ENCODE measurements around the gene PCBD2. TPM values are rescaled to one million over a fixed set of nuclear protein-coding genes. Genes with fewer than 3 reads are reported as not detected.

The PCBD2 gene
- total RNA-seq, 1 donor from 2014 or later: 7.3 TPM

DNA sequence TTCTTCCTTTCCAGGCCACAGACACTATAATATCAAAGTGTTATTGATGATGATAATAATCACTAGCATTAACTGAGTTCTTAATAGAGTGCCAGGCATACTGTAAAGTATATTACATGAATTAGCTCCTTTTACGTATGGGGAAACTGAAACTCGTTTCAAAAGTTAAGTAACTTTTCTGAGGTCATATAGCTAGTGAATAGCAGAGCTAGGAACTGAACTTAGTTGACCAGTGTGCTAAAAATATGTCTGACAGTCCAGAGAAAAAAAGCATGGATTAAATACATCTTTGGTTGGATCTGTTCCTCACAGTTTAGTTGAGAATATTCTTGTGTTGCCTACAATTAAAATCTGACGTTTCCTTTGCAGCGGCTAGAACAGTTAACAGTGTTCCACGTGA is 44.4 kb downstream of the PCBD2 start:
- no peak overlapping the region for H3K4me3 ChIP-seq (ENCODE audit: low read length in 3 of 3)
- H3K27ac ChIP-seq (ENCODE audit: low read depth, low read length): peak overlapping the region; percentile 43
- H3K9ac ChIP-seq (ENCODE audit: low read depth in 1 of 3, low read length in 3 of 3): peak overlapping the region in 2 of 3 donors; percentile 7 to 54
- peaks cover 12 to 13% (median 12%) of the 10 kb centered on the region in 3 donors for H3K4me1 ChIP-seq (ENCODE audit: control insufficient read depth in 3 of 3, insufficient read depth in 3 of 3, low read length in 3 of 3)
- peaks cover 0 to 2% (median 0%) of the 10 kb centered on the region in 3 donors for H3K36me3 ChIP-seq (ENCODE audit: control insufficient read depth in 3 of 3, insufficient read depth in 3 of 3, low read length in 3 of 3)
- no peaks in the 10 kb centered on the region for H3K27me3 ChIP-seq (ENCODE audit: control insufficient read depth in 3 of 3, insufficient read depth in 3 of 3, low read length in 3 of 3)
- no peaks in the 10 kb centered on the region for H3K9me3 ChIP-seq (ENCODE audit: control insufficient read depth in 3 of 3, low read length in 3 of 3)

DNA sequence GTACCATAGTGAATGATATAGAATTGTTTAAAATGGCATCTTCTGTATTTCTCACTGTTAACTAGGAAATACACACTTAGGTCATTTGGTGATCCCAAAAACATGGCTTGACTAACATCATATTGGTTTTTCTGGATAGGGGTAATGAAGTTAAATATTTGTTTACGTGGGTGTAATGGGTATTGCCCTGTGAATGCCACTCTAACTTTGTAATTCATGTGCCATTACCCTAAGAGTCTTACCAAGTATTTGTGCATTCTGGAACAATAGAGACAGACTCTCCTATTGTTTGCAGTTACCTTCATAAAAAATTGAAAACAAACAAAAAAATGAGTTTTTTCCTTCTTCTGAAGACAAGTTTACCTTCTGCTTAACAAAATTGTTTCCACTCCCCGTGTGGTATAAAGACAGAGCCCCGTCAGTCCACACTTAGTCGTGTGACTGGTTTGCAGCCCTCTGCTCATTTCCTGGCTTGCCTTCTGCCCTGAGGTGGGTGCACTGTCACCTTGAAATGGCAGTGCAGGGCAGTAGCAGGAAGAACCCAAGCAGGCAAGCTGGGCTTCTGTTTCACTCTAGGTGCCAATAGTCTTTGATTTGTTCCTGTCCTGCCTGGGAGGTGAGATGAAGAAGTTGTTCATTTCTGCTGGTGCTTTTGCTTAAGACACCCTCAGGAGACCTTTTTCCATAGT is 53.1 kb downstream of the PCBD2 start:
- Histone ChIP-seq H3K27ac (ENCODE audit: low read depth, low read length) (no peak overlapping the region), H3K27me3 (ENCODE audit: control insufficient read depth in 3 of 3, insufficient read depth in 3 of 3, low read length in 3 of 3) (no peaks in the 10 kb centered on the region), H3K36me3 (ENCODE audit: control insufficient read depth in 3 of 3, insufficient read depth in 3 of 3, low read length in 3 of 3) (peaks cover 8 to 25% (median 9%) of the 10 kb centered on the region in 3 donors), H3K9ac (ENCODE audit: low read depth in 1 of 3, low read length in 3 of 3) (peak overlapping the region in 1 of 3 donors; percentile 47), H3K4me1 (ENCODE audit: control insufficient read depth in 3 of 3, insufficient read depth in 3 of 3, low read length in 3 of 3) (peaks cover 0 to 7% (median 5%) of the 10 kb centered on the region in 3 donors), H3K9me3 (ENCODE audit: control insufficient read depth in 3 of 3, low read length in 3 of 3) (no peaks in the 10 kb centered on the region), H3K4me3 (ENCODE audit: low read length in 3 of 3) (no peak overlapping the region)

DNA sequence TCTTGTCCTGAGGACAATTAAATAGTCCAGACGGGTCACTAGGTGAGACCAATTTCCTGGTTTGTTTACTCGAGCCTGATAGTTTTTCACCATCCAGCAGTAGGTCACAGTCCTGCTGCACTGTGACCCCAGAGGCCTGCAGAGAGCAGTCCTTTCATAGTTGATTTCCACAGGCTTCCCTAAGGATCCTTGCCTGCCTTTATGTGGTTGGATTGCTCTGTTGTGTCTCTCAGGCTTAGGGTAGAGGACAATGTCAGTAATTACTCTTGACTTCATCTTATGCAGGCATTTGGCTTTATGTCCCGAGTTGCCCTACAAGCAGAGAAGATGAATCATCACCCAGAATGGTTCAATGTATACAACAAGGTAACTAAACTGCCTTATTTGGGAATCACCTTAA is 53.8 kb downstream of the PCBD2 start:
- Histone ChIP-seq H3K27me3 (ENCODE audit: control insufficient read depth in 3 of 3, insufficient read depth in 3 of 3, low read length in 3 of 3) (no peaks in the 10 kb centered on the region), H3K36me3 (ENCODE audit: control insufficient read depth in 3 of 3, insufficient read depth in 3 of 3, low read length in 3 of 3) (peaks cover 8 to 26% (median 9%) of the 10 kb centered on the region in 3 donors), H3K27ac (ENCODE audit: low read depth, low read length) (no peak overlapping the region), H3K9me3 (ENCODE audit: control insufficient read depth in 3 of 3, low read length in 3 of 3) (no peaks in the 10 kb centered on the region), H3K4me3 (ENCODE audit: low read length in 3 of 3) (no peak overlapping the region), H3K9ac (ENCODE audit: low read depth in 1 of 3, low read length in 3 of 3) (peak overlapping the region in 1 of 3 donors; percentile 47), H3K4me1 (ENCODE audit: control insufficient read depth in 3 of 3, insufficient read depth in 3 of 3, low read length in 3 of 3) (peaks cover 0 to 7% (median 5%) of the 10 kb centered on the region in 3 donors)

DNA sequence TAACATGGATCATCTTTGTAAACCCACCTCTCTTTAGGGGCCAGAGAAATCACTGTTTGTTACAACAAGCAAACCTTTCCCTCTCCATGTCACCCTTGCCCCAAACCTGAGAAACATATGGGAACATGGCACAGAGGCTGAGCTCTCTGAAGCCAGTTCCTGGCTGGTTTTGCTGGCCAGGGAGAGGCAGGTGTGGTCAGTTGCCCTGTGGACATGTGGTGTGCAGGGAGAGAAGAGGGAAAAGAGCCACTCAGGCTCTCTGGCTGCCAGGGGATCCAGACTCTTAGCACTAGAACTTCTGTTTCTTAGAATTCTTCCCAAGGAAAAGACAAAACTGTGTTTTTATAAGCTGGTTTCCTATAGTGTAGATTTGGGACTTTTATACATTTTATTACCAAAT is 58.2 kb downstream of the PCBD2 start:
- Histone ChIP-seq H3K36me3 (ENCODE audit: control insufficient read depth in 3 of 3, insufficient read depth in 3 of 3, low read length in 3 of 3) (peaks cover 9 to 38% (median 20%) of the 10 kb centered on the region in 3 donors), H3K27ac (ENCODE audit: low read depth, low read length) (no peak overlapping the region), H3K4me1 (ENCODE audit: control insufficient read depth in 3 of 3, insufficient read depth in 3 of 3, low read length in 3 of 3) (peaks cover 0 to 7% (median 4%) of the 10 kb centered on the region in 3 donors), H3K4me3 (ENCODE audit: low read length in 3 of 3) (no peak overlapping the region), H3K9me3 (ENCODE audit: control insufficient read depth in 3 of 3, low read length in 3 of 3) (no peaks in the 10 kb centered on the region), H3K9ac (ENCODE audit: low read depth in 1 of 3, low read length in 3 of 3) (no peak overlapping the region), H3K27me3 (ENCODE audit: control insufficient read depth in 3 of 3, insufficient read depth in 3 of 3, low read length in 3 of 3) (no peaks in the 10 kb centered on the region)

DNA sequence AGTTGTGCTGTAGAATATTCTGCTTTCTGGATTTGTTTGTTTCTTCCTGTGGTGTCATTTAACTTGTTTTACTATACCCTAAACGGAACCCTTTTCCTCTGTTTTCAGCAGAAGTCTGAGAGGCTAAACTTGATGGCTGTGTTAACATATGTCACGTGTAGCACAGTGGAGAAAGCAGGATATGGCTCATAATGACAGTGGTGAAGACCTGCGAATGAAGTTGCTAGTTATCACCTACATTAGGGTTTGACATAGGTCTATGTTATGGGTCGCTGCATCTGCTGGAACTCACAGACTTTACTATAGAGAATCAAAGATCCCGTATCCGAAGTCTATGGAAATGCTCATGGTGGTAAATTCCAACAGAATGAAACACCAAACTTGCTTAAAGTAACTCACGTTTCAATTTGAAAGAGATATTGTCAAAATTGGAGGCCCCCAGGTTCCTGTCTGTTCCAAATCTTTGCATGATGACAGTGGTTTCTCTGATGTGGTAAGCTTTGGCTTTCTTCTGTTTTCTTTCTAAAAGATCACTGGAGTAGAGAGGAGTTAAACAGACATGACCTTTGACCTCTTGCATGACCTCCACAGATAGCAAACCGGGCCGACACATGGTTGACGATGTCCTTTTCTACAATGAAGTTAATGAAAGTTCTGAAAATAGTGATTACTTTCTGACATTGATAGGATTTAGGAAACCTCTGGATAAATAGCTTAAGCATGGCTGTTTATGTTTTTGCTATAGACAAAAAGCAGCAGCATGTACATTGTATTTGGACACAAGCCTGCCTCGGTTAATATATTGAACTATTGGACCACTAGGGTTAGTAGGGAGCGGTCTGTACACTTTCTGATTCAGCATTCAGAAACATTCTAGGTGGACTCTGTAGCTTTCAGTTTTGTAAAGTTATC is 59.7 kb downstream of the PCBD2 start:
- Histone ChIP-seq H3K9ac (ENCODE audit: low read depth in 1 of 3, low read length in 3 of 3) (no peak overlapping the region), H3K27ac (ENCODE audit: low read depth, low read length) (no peak overlapping the region), H3K27me3 (ENCODE audit: control insufficient read depth in 3 of 3, insufficient read depth in 3 of 3, low read length in 3 of 3) (no peaks in the 10 kb centered on the region), H3K4me3 (ENCODE audit: low read length in 3 of 3) (no peak overlapping the region), H3K9me3 (ENCODE audit: control insufficient read depth in 3 of 3, low read length in 3 of 3) (no peaks in the 10 kb centered on the region), H3K36me3 (ENCODE audit: control insufficient read depth in 3 of 3, insufficient read depth in 3 of 3, low read length in 3 of 3) (peaks cover 9 to 30% (median 23%) of the 10 kb centered on the region in 3 donors), H3K4me1 (ENCODE audit: control insufficient read depth in 3 of 3, insufficient read depth in 3 of 3, low read length in 3 of 3) (no peaks in the 10 kb centered on the region)

DNA sequence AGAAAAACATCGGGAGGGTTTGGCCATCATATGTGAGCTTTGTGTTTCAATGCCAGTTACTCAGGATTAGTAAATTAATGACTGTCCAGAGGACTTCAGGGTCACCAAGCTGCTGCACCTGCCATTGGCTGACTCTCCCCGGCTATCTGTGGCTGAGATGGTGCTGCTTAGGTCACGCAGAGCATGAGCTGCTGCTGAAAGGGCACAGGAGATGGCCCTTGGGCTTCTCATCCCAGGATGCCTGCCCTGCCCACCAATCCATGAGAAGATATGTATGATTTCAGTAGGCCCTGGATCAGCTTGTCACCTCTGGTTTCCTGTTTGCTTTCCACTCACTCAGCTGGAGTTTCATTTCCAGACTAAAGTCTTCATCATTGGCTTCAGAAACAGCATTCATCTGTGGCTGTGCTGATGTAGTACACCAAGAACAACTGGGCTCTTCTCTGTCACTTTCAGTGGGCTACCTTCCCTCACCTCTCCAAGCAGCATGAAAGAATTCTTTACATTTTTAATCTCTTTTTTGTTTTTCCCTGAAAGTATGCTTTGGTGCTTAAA is 60.4 kb downstream of the PCBD2 start:
- no peaks in the 10 kb centered on the region for H3K27me3 ChIP-seq (ENCODE audit: control insufficient read depth in 3 of 3, insufficient read depth in 3 of 3, low read length in 3 of 3)
- H3K4me3 ChIP-seq (ENCODE audit: low read length in 3 of 3): no peak overlapping the region
- H3K9me3 ChIP-seq (ENCODE audit: control insufficient read depth in 3 of 3, low read length in 3 of 3): no peaks in the 10 kb centered on the region
- H3K27ac ChIP-seq (ENCODE audit: low read depth, low read length): no peak overlapping the region
- H3K4me1 ChIP-seq (ENCODE audit: control insufficient read depth in 3 of 3, insufficient read depth in 3 of 3, low read length in 3 of 3): no peaks in the 10 kb centered on the region
- peaks cover 9 to 30% (median 26%) of the 10 kb centered on the region in 3 donors for H3K36me3 ChIP-seq (ENCODE audit: control insufficient read depth in 3 of 3, insufficient read depth in 3 of 3, low read length in 3 of 3)
- no peak overlapping the region for H3K9ac ChIP-seq (ENCODE audit: low read depth in 1 of 3, low read length in 3 of 3)

DNA sequence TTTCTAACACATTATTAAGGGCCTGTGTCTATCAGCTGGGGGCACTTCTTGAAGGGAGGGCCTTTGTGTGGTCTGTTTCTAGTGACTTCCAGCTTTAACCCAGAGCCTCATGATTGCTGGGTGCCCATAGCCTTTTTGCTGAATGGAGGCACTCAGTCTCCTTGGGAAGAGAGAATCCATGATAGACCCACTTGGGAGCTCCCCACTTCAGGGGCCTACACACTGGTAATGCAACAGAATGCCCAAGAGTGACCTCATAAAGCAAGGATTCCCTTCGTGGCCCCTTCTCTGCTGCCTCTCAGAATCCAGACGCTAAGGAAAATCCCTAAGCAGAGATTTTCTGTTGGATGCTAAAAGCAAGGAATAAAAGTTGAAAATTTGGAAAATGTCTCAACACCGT is 62.7 kb downstream of the PCBD2 start, which contains the start of gene CATSPER3:
TSS of gene CATSPER3 (plus strand) at position 301 of the 400 bp plus-strand sequence. CDS start at position 386, 85 bp downstream.
- Histone ChIP-seq H3K4me1 (ENCODE audit: control insufficient read depth in 3 of 3, insufficient read depth in 3 of 3, low read length in 3 of 3) (no peaks in the 10 kb centered on the region), H3K9me3 (ENCODE audit: control insufficient read depth in 3 of 3, low read length in 3 of 3) (no peaks in the 10 kb centered on the region), H3K9ac (ENCODE audit: low read depth in 1 of 3, low read length in 3 of 3) (no peak within 1 kb of the TSS), H3K27me3 (ENCODE audit: control insufficient read depth in 3 of 3, insufficient read depth in 3 of 3, low read length in 3 of 3) (no peaks in the 10 kb centered on the region), H3K27ac (ENCODE audit: low read depth, low read length) (no peak within 1 kb of the TSS), H3K4me3 (ENCODE audit: low read length in 3 of 3) (no peak within 1 kb of the TSS), H3K36me3 (ENCODE audit: control insufficient read depth in 3 of 3, insufficient read depth in 3 of 3, low read length in 3 of 3) (peaks cover 0 to 23% (median 17%) of the 10 kb centered on the region in 3 donors)

DNA sequence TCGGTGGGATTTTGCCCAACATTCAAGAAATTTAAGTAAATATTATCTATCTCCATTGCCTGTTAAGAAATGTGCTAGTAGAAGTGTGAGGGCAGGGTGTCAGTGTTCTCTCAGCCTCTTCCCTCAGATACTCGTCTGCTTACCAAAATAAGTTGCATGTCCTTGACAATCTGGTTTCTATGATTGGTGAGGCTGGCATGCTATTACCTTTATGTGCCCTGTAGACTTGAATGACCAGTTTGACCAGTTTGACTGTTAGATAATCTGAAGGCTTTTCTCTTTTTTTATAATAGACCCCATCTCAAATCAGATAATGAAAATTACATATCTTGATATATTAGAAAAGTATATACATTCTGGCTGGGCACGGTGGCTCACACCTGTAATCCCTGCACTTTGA is 63.1 kb downstream of the PCBD2 start:
- no peaks in the 10 kb centered on the region for H3K4me1 ChIP-seq (ENCODE audit: control insufficient read depth in 3 of 3, insufficient read depth in 3 of 3, low read length in 3 of 3)
- peaks cover 0 to 23% (median 13%) of the 10 kb centered on the region in 3 donors for H3K36me3 ChIP-seq (ENCODE audit: control insufficient read depth in 3 of 3, insufficient read depth in 3 of 3, low read length in 3 of 3)
- no peaks in the 10 kb centered on the region for H3K27me3 ChIP-seq (ENCODE audit: control insufficient read depth in 3 of 3, insufficient read depth in 3 of 3, low read length in 3 of 3)
- no peak overlapping the region for H3K27ac ChIP-seq (ENCODE audit: low read depth, low read length)
- H3K9ac ChIP-seq (ENCODE audit: low read depth in 1 of 3, low read length in 3 of 3): no peak overlapping the region
- no peak overlapping the region for H3K4me3 ChIP-seq (ENCODE audit: low read length in 3 of 3)
- H3K9me3 ChIP-seq (ENCODE audit: control insufficient read depth in 3 of 3, low read length in 3 of 3): no peaks in the 10 kb centered on the region

DNA sequence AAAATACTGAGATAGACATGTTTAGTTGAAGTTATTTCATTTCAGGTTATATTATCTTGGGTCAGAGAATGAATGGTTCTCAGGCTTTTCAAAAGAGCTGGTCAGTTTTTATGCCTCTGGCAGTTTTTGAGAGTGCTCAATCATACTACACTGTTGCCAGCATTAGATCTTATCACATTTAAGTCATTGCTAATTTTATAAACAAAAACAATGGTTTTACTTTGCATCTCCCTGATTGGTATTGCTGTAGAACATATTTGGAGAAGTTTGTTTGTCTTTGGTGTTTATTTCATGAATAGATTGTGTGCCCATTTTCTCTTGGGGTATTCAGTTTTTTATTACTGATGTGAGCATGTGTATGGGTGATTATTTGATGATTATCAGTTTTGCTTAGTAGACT is 64.2 kb downstream of the PCBD2 start:
- Histone ChIP-seq H3K27ac (ENCODE audit: low read depth, low read length) (no peak overlapping the region), H3K4me3 (ENCODE audit: low read length in 3 of 3) (no peak overlapping the region), H3K9ac (ENCODE audit: low read depth in 1 of 3, low read length in 3 of 3) (no peak overlapping the region), H3K9me3 (ENCODE audit: control insufficient read depth in 3 of 3, low read length in 3 of 3) (no peaks in the 10 kb centered on the region), H3K27me3 (ENCODE audit: control insufficient read depth in 3 of 3, insufficient read depth in 3 of 3, low read length in 3 of 3) (no peaks in the 10 kb centered on the region), H3K36me3 (ENCODE audit: control insufficient read depth in 3 of 3, insufficient read depth in 3 of 3, low read length in 3 of 3) (peaks cover 0 to 23% (median 9%) of the 10 kb centered on the region in 3 donors), H3K4me1 (ENCODE audit: control insufficient read depth in 3 of 3, insufficient read depth in 3 of 3, low read length in 3 of 3) (no peaks in the 10 kb centered on the region)

All from skeletal muscle tissue (tissue), 4 donors.